ENCODE results near the gene RCOR1. TPM values are rescaled to one million over a fixed set of nuclear protein-coding genes. Genes with fewer than 3 reads are reported as not detected.

RCOR1 gene
- total and polyA plus RNA-seq, 2 of the 8 experiments (the other 6 are each of a cell fraction or from before 2014, with no cell fraction given), result 12.3 to 26.3 TPM

DNA sequence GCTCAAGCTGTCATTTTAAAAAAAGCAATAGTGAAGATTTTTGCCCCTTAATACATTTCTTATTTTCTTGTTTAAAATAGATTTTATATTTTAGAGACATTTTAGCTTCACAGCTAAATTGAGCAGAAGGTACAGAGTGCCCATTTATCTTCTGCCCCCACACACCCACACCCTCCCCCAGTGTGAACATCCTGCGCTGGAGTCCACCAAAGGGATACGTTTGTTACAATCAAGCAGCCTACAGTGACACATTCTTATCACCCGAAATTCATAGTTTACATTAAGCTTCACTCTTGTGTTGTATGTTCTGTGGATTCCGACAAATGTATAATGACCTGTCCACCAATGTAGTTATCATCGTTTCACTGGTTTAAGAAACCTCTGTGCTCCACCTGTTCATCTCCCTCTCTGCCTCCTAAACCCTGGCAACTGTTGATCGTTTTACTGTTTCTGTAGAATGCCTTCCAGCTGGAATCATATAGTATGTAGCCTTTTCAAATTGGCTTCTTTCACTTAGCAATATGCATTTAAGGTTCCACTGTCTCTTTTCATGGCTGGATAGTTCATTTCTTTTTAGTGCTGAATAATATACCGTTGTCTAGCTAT is 93.8 kb downstream of the RCOR1 start:
- FAIRE-seq (no peak), DNase-seq (ENCODE audit: low read depth in 1 of 2, low spot score in 2 of 2) (no peak)
- Histone ChIP-seq H3K27ac (ENCODE audit: low read depth, low read length) (no peak overlapping the region), H3K56ac (replicated peaks; ENCODE audit: insufficient read length, low read depth, low read length) (no peak overlapping the region), H2AK5ac (ENCODE audit: low read depth, low read length) (no peak overlapping the region), H4K20me1 (replicated peaks in 1 of 2; ENCODE audit: control insufficient read depth in 1 of 2, insufficient read depth in 2 of 2, low read length in 2 of 2) (peaks cover 4 to 9% of the 10 kb centered on the region in 2 experiments), H3K9ac (replicated peaks in 1 of 4; ENCODE audit: extremely low read depth in 1 of 4, low read depth in 3 of 4, low read length in 3 of 4) (no peak overlapping the region), H3K23me2 (ENCODE audit: low read depth, low read length) (no peaks in the 10 kb centered on the region), H2BK20ac (ENCODE audit: low read length) (no peak overlapping the region), H3K27me3 (replicated peaks in 1 of 4; ENCODE audit: control insufficient read depth in 3 of 4, extremely low read depth in 1 of 4, insufficient read depth in 3 of 4, low read length in 3 of 4) (no peaks in the 10 kb centered on the region), H3K4me3 (ENCODE audit: extremely low read depth in 1 of 4, insufficient read depth in 2 of 4, low read depth in 3 of 4, low read length in 4 of 4) (no peak overlapping the region), H3K9me3 (ENCODE audit: insufficient read depth in 2 of 2, low read depth in 1 of 2, low read length in 1 of 2) (no peaks in the 10 kb centered on the region), H3K79me1 (ENCODE audit: low read depth, low read length) (no peaks in the 10 kb centered on the region; the same call in 1 of the 2 replicates), H3K23ac (ENCODE audit: insufficient read length) (no peak overlapping the region), H3K79me2 (ENCODE audit: control insufficient read depth in 1 of 2, insufficient read depth in 2 of 2, low read length in 2 of 2) (peaks cover 0 to 48% of the 10 kb centered on the region in 2 experiments; a peak in 3 of 4 replicates), H4K8ac (ENCODE audit: extremely low read depth, insufficient read depth, low read length) (no peak overlapping the region), H3K36me3 (ENCODE audit: control insufficient read depth in 2 of 4, insufficient read depth in 4 of 4, low read length in 3 of 4) (no peaks in the 10 kb centered on the region; a peak in 1 of 8 replicates), H2BK12ac (ENCODE audit: low read depth, low read length) (no peak overlapping the region), H4K5ac (ENCODE audit: insufficient read length, low read depth, low read length) (no peak overlapping the region), H3K4ac (replicated peaks; ENCODE audit: insufficient read length, low read depth, low read length) (no peak overlapping the region), H3K14ac (ENCODE audit: insufficient read length) (no peak overlapping the region), H2AFZ (ENCODE audit: low read length) (no peak overlapping the region), H3K18ac (ENCODE audit: extremely low read depth, low read length) (no peak overlapping the region), H3K4me2 (ENCODE audit: insufficient read depth in 1 of 2, low read depth in 2 of 2, low read length in 2 of 2) (no peak overlapping the region), H4K91ac (replicated peaks; ENCODE audit: insufficient read length, low read length) (no peak overlapping the region), H3K4me1 (replicated peaks in 1 of 4; ENCODE audit: control insufficient read depth in 3 of 4, insufficient read depth in 4 of 4, low read length in 3 of 4) (peaks cover 0 to 9% (median 7%) of the 10 kb centered on the region in 4 experiments; a peak in 6 of 7 replicates), H2BK15ac (ENCODE audit: low read length) (no peak overlapping the region), H2BK5ac (ENCODE audit: low read depth, low read length) (no peak overlapping the region), H2BK120ac (replicated peaks; ENCODE audit: low read depth, low read length) (no peak overlapping the region)
- ChIA-PET POLR2A (ENCODE audit: partially characterized antibody) (interaction anchor here (1.9 kb wide), 1 partner anchor 23 kb away, joined by 5 read pairs; no protein-coding TSS in a partner anchor), CTCF (ENCODE audit: partially characterized antibody) (interaction anchor here (0.6 to 2.3 kb wide), 8 partner anchors 8 to 115 kb away, joined by 3 to 14 read pairs (median 5); no protein-coding TSS in a partner anchor)
- 92% methylated on average over 7 of the region's 7 CpGs; no CpG with 5 or more reads in 1 of the 2 experiments for WGBS, 2 experiments (ENCODE audit: extremely low coverage in 1 of 2, insufficient coverage in 1 of 2, insufficient read length in 1 of 2, insufficient replicate concordance in 2 of 2, low coverage in 1 of 2, low lambda C conversion rate in 2 of 2, missing lambda C conversion rate in 1 of 2)
- no peak for TF ChIP-seq CREB1 (IDR thresholded peaks at IDR 0.05)
- TF ChIP-seq ASH2L (IDR thresholded peaks at IDR 0.05; ENCODE audit: low read length), result no peak
- TF ChIP-seq SUZ12 (IDR thresholded peaks at IDR 0.05; ENCODE audit: low read length), result no peak
- TF ChIP-seq EGR1 (IDR thresholded peaks at IDR 0.05; ENCODE audit: borderline replicate concordance, low read depth, low read length), result no peak
- TF ChIP-seq CBX5 (IDR thresholded peaks at IDR 0.05; ENCODE audit: low read depth, low read length), result no peak
- TF ChIP-seq SRF (IDR thresholded peaks at IDR 0.05; ENCODE audit: low read depth, low read length), result no peak
- no peak for TF ChIP-seq KDM4A (IDR thresholded peaks at IDR 0.05; ENCODE audit: low read depth, low read length, severe bottlenecking)
- TF ChIP-seq GABPA (IDR thresholded peaks at IDR 0.05; ENCODE audit: borderline replicate concordance, insufficient read depth, low read length), result no peak
- TF ChIP-seq SAP30 (IDR thresholded peaks at IDR 0.05; ENCODE audit: insufficient read depth, insufficient replicate concordance, low read length), result no peak
- no peak for TF ChIP-seq GTF2F1 (IDR thresholded peaks at IDR 0.05; ENCODE audit: borderline replicate concordance, low read depth, low read length)
- TF ChIP-seq SIRT6 (IDR thresholded peaks at IDR 0.05; ENCODE audit: low read length), result no peak
- TF ChIP-seq BCL11A (IDR thresholded peaks at IDR 0.05; ENCODE audit: low read depth in 2 of 2, low read length in 2 of 2), result no peak
- TF ChIP-seq POLR2A (IDR thresholded peaks at IDR 0.05; ENCODE audit: control extremely low read depth in 1 of 2, low read depth in 2 of 2, low read length in 2 of 2), result no peak
- TF ChIP-seq POLR2AphosphoS5 (IDR thresholded peaks at IDR 0.05; ENCODE audit: low read depth, low read length), result no peak
- TF ChIP-seq SP2 (IDR thresholded peaks at IDR 0.05; ENCODE audit: low read length), result no peak
